Endothelial cell of umbilical vein (primary cell): ENCODE measurements around the gene PCDHGA4. TPM values are rescaled to one million over a fixed set of nuclear protein-coding genes. Genes with fewer than 3 reads are reported as not detected.

Experiments used
- BruUV-seq: library from RNA; stranded (reverse); fragments of 400-500 nt; replicated peaks from 2 replicates; lab custom pipeline; 2021; lab: Mats Ljungman, UMichigan
- CTCF ChIA-PET: fragments of 300-600, 350-600 bp; sonication (Branson Sonifier 250); formaldehyde crosslinking; loops from one replicate; lab custom pipeline; 2021; ENCODE audit warnings: antibody characterized with exemption, inconsistent platforms; lab: Charles Lee
- POLR2A ChIA-PET: fragments of 300-600, 350-600 bp; sonication (Branson Sonifier 250); formaldehyde crosslinking; loops from one replicate; lab custom pipeline; 2021; ENCODE audit warnings: antibody characterized with exemption, inconsistent platforms; lab: Charles Lee
- DNase-seq: peaks from one replicate; pipeline ENCODE4 v3.0.0-alpha.2; 2011; ENCODE audit warnings: low read depth, low spot score
- FAIRE-seq: peaks from 2 replicates; lab custom pipeline; 2011; peaks lifted over from hg19 to GRCh38; lab: Jason Lieb, UNC
- H2AFZ ChIP-seq: 2 replicates; pipeline ENCODE4 v1.6.0; 2012; ENCODE audit warnings: low read depth, low read length, control low read depth, inconsistent platforms
- H3K27ac ChIP-seq: 2 replicates; pipeline ENCODE4 v1.5.1; 2011; ENCODE audit warnings: low read depth, mild to moderate bottlenecking, control low read depth, low read length, moderate library complexity; ENCODE audit not compliant: insufficient read depth
- H3K27me3 ChIP-seq, 2 experiments: 2 replicates each; pipeline versions ENCODE4 v1.6.0 to v1.6.1; 2011; ENCODE audit warnings: low read length in 2 of 2, mixed read lengths in 1 of 2; ENCODE audit not compliant: control insufficient read depth in 2 of 2, insufficient read depth in 2 of 2
- H3K36me3 ChIP-seq, 2 experiments: 2 replicates in 1 of 2; 3 replicates in 1 of 2; pipeline ENCODE4 v1.5.1; 2011; ENCODE audit warnings: low read length in 2 of 2, mild to moderate bottlenecking in 1 of 2, moderate library complexity in 1 of 2; ENCODE audit not compliant: control insufficient read depth in 2 of 2, insufficient read depth in 2 of 2; ENCODE audit errors: extremely low read depth in 1 of 2
- H3K4me1 ChIP-seq: 3 replicates; pipeline ENCODE4 v1.5.1; 2011; ENCODE audit warnings: mild to moderate bottlenecking, low read length; ENCODE audit not compliant: control insufficient read depth, insufficient read depth; ENCODE audit errors: extremely low read depth
- H3K4me2 ChIP-seq: 2 replicates; pipeline ENCODE4 v1.6.1; 2011; ENCODE audit warnings: low read length, control low read depth, mixed read lengths; ENCODE audit not compliant: insufficient read depth
- H3K4me3 ChIP-seq, 3 experiments: fragments of 200-600 bp in 1 of 3; sonication (generic), shearing (Covaris generic) in 1 of 3; replicated peaks in 1 of 3; 2 replicates each; pipeline ENCODE4 v1.5.1; 2011 to 2016; ENCODE audit warnings: control low read depth in 3 of 3, low read length in 3 of 3, mild to moderate bottlenecking in 2 of 3, inconsistent platforms in 1 of 3, low read depth in 1 of 3, moderate library complexity in 1 of 3; ENCODE audit not compliant: insufficient read depth in 1 of 3
- H3K79me2 ChIP-seq: 2 replicates; pipeline ENCODE4 v1.6.0; 2012; ENCODE audit warnings: low read length, inconsistent platforms; ENCODE audit not compliant: control insufficient read depth, insufficient read depth
- H3K9ac ChIP-seq: replicated peaks from 2 replicates; pipeline ENCODE3; 2011; ENCODE audit warnings: low read length, control low read depth; ENCODE audit not compliant: insufficient read depth; ENCODE audit errors: extremely low read depth
- H3K9me1 ChIP-seq: replicated peaks from 3 replicates; pipeline ENCODE4 v1.6.0; 2011; ENCODE audit warnings: mild to moderate bottlenecking, low read length; ENCODE audit not compliant: control insufficient read depth, insufficient read depth; ENCODE audit errors: extremely low read depth
- H3K9me3 ChIP-seq: replicated peaks from 2 replicates; pipeline ENCODE4 v1.5.1; 2012; ENCODE audit warnings: low read length, inconsistent platforms; ENCODE audit not compliant: control insufficient read depth, insufficient read depth
- H4K20me1 ChIP-seq: replicated peaks from 2 replicates; pipeline ENCODE3; 2011; ENCODE audit warnings: mild to moderate bottlenecking, low read length; ENCODE audit not compliant: control insufficient read depth, insufficient read depth; ENCODE audit errors: extremely low read depth
- JUN ChIP-seq: IDR thresholded peaks from 2 replicates; pipeline ENCODE4 v1.6.1; 2011; ENCODE audit warnings: borderline replicate concordance, low read depth; ENCODE audit not compliant: insufficient read length, insufficient read depth
- POLR2A ChIP-seq: IDR thresholded peaks from 2 replicates; pipeline ENCODE4 v1.6.1; 2012; ENCODE audit warnings: low read depth, mild to moderate bottlenecking, control low read depth, low read length
- dilution Hi-C: fragments of 300-500 bp; cut with MboI; formaldehyde crosslinking; loops from one replicate; pipeline ENCODE4 v1.15.0; 2019; ENCODE audit warnings: low sequenced_read_pairs; ENCODE audit not compliant: extremely low pct_ligation_motif_present
- intact Hi-C: fragments of 100-400 bp; cut with micrococcal nuclease; formaldehyde crosslinking; loops from one replicate; pipeline ENCODE4 v1.10.0; 2022
- polyA plus RNA-seq, 4 experiments: library from polyadenylated mRNA; depleted of rRNA in 3 of 4; stranded (reverse) in 3 of 4; unstranded in 1 of 4; fragments of >200 nt; gene quantifications; 2 replicates each; pipeline versions ENCODE4 v1.2.1 to v1.2.3, GENCODE V29; 2011 to 2012; ENCODE audit warnings: missing spikeins in 1 of 4
- total RNA-seq: library from RNA; stranded (reverse); gene quantifications from 2 replicates; pipeline ENCODE4 v1.2.3, GENCODE V29; 2021
- TF ChIP-seq, protein P1 (sequence below), 2 donors: IDR thresholded peaks; 1 replicate in 1 of 2; 2 replicates in 1 of 2; pipeline ENCODE4 v1.5.1; 2011; ENCODE audit warnings: low read length in 2 of 2, mild to moderate bottlenecking in 2 of 2, moderate library complexity in 2 of 2, control low read depth in 1 of 2, inconsistent platforms in 1 of 2, low read depth in 1 of 2; ENCODE audit not compliant: insufficient read depth in 1 of 2; ENCODE audit errors: extremely low read depth in 1 of 2
- TF ChIP-seq, protein P2 (sequence below): IDR thresholded peaks from 2 replicates; pipeline ENCODE4 v1.6.1; 2011; ENCODE audit not compliant: insufficient read depth, insufficient read length

The PCDHGA4 gene
- total and polyA plus RNA-seq, 2 donors (not counting 3 experiments of a cell fraction or from before 2014, with no cell fraction given): 2.6 to 3.0 TPM

DNA sequence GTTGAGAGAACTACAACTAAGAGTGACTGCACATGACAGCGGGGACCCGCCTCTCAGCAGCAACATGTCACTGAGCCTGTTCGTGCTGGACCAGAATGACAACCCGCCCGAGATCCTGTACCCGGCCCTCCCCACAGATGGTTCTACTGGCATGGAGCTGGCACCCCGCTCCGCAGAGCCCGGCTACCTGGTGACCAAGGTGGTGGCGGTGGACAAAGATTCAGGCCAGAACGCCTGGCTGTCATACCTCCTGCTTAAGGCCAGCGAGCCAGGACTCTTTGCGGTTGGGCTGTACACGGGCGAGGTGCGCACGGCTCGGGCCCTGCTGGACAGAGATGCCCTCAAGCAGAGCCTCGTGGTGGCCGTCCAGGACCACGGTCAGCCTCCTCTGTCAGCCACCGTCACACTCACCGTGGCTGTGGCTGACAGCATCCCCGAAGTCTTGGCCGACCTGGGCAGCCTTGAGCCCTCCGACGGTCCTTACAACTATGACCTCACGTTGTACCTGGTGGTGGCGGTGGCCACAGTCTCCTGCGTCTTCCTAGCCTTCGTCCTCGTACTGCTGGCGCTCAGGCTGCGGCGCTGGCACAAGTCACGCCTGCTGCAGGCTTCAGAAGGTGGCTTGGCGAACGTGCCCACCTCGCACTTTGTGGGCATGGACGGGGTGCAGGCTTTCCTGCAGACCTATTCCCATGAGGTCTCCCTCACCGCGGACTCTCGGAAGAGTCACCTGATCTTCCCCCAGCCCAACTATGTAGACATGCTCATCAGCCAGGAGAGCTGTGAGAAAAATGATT, 29.8 kb downstream of the PCDHGA4 start:
- ChIA-PET CTCF (no interaction called here), POLR2A (no interaction called here)
- Histone ChIP-seq H3K27ac (no peak overlapping the region), H3K27me3 (peaks cover 36 to 66% of the 10 kb centered on the region in 2 experiments), H2AFZ (no peak overlapping the region), H3K4me2 (no peak overlapping the region), H3K9me1 (no peaks in the 10 kb centered on the region), H3K9ac (no peak overlapping the region), H3K4me3 (no peak overlapping the region), H3K36me3 (no peaks in the 10 kb centered on the region), H4K20me1 (no peaks in the 10 kb centered on the region), H3K79me2 (no peaks in the 10 kb centered on the region), H3K9me3 (no peaks in the 10 kb centered on the region), H3K4me1 (no peaks in the 10 kb centered on the region)
- TF ChIP-seq JUN (no peak), POLR2A (no peak)
- TF ChIP-seq, protein P1, sequence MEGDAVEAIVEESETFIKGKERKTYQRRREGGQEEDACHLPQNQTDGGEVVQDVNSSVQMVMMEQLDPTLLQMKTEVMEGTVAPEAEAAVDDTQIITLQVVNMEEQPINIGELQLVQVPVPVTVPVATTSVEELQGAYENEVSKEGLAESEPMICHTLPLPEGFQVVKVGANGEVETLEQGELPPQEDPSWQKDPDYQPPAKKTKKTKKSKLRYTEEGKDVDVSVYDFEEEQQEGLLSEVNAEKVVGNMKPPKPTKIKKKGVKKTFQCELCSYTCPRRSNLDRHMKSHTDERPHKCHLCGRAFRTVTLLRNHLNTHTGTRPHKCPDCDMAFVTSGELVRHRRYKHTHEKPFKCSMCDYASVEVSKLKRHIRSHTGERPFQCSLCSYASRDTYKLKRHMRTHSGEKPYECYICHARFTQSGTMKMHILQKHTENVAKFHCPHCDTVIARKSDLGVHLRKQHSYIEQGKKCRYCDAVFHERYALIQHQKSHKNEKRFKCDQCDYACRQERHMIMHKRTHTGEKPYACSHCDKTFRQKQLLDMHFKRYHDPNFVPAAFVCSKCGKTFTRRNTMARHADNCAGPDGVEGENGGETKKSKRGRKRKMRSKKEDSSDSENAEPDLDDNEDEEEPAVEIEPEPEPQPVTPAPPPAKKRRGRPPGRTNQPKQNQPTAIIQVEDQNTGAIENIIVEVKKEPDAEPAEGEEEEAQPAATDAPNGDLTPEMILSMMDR (IDR thresholded peaks at IDR 0.05; ENCODE audit: extremely low read depth in 1 of 2, insufficient read depth in 1 of 2, low read depth in 1 of 2, low read length in 2 of 2): no peak
- TF ChIP-seq, protein P2, sequence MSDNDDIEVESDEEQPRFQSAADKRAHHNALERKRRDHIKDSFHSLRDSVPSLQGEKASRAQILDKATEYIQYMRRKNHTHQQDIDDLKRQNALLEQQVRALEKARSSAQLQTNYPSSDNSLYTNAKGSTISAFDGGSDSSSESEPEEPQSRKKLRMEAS: no peak
- BruUV-seq: no TSS peak
- FAIRE-seq: no peak
- dilution Hi-C loops: no loop called here
- DNase-seq: no peak
- intact Hi-C loops: no loop called here
